ENCODE data around the gene PRDM7. TPM values are rescaled to one million over a fixed set of nuclear protein-coding genes. Genes with fewer than 3 reads are reported as not detected.

The PRDM7 gene
- polyA plus RNA-seq, 2 of the 4 experiments (the other 2 are of a cell fraction): not detected

DNA sequence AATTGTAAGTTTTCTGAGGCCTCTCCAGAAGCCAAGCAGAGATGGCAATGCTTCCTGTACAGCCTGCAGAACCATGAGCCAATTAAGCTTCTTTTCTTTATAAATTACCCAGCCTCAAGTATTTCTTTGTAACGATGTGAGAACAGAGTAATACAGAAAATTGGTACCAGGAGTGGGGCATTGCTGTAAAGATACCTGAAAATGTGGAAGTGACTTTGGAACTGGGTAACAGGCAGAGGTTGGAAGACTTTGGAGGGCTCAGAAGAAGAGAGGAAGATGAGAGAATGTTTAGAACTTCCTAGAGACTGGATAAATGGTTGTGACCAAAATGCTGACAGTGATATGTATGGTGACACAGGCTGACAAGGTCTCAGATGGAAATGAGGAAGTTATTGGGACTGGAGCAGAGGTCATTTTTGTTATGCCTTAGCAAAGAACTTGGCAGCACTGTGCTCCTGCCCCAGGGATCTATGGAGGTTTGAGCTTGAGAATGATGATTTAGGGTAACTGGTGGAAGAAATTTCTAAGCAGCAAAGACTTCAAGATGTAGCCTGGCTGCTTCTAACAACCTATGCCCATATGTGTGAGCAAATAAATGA lies 23.1 kb downstream of the PRDM7 start:
- Histone ChIP-seq H3K4me1 (peaks cover 8% of the 10 kb centered on the region; the same call in 1 of the 3 replicates), H3K4me2 (no peak overlapping the region), H3K4me3 (no peak overlapping the region), H3K27ac (no peak overlapping the region), H3K9me3 (peaks cover 30% of the 10 kb centered on the region)
- FAIRE-seq (no peak), ATAC-seq (no peak), DNase-seq (ENCODE audit: low read depth in 1 of 2, low spot score in 1 of 2) (no peak)
- CTCF ChIA-PET: interaction anchor here (2.5 kb wide), 1 partner anchor 28 kb away, joined by 12 read pairs; no protein-coding TSS in a partner anchor
- no peak for TF ChIP-seq JUNB (IDR thresholded peaks at IDR 0.05)
- TF ChIP-seq, protein P1, sequence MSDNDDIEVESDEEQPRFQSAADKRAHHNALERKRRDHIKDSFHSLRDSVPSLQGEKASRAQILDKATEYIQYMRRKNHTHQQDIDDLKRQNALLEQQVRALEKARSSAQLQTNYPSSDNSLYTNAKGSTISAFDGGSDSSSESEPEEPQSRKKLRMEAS (IDR thresholded peaks at IDR 0.05): no peak
- TF ChIP-seq HOXA7 (CRISPR knock-in tag; IDR thresholded peaks at IDR 0.05): no peak
- TF ChIP-seq NPAS2 (CRISPR knock-in tag; IDR thresholded peaks at IDR 0.05; ENCODE audit: borderline replicate concordance): no peak
- TF ChIP-seq NFE2L2 (conservative IDR thresholded peaks at IDR 0.05; ENCODE audit: low read length): no peak
- no peak for TF ChIP-seq EP300 (IDR thresholded peaks at IDR 0.05)
- TF ChIP-seq, protein P2, sequence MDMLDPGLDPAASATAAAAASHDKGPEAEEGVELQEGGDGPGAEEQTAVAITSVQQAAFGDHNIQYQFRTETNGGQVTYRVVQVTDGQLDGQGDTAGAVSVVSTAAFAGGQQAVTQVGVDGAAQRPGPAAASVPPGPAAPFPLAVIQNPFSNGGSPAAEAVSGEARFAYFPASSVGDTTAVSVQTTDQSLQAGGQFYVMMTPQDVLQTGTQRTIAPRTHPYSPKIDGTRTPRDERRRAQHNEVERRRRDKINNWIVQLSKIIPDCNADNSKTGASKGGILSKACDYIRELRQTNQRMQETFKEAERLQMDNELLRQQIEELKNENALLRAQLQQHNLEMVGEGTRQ (IDR thresholded peaks at IDR 0.05): no peak
- TF ChIP-seq ZFP36 (IDR thresholded peaks at IDR 0.05; ENCODE audit: borderline replicate concordance, partially characterized antibody): no peak
- TF ChIP-seq ZNF302 (CRISPR knock-in tag; IDR thresholded peaks at IDR 0.05): no peak
- TF ChIP-seq FOSB (CRISPR knock-in tag; IDR thresholded peaks at IDR 0.05): no peak
- no peak for TF ChIP-seq ZC3H11A (IDR thresholded peaks at IDR 0.05)
- no peak for TF ChIP-seq RARB (CRISPR knock-in tag; IDR thresholded peaks at IDR 0.05)
- TF ChIP-seq, protein P3, sequence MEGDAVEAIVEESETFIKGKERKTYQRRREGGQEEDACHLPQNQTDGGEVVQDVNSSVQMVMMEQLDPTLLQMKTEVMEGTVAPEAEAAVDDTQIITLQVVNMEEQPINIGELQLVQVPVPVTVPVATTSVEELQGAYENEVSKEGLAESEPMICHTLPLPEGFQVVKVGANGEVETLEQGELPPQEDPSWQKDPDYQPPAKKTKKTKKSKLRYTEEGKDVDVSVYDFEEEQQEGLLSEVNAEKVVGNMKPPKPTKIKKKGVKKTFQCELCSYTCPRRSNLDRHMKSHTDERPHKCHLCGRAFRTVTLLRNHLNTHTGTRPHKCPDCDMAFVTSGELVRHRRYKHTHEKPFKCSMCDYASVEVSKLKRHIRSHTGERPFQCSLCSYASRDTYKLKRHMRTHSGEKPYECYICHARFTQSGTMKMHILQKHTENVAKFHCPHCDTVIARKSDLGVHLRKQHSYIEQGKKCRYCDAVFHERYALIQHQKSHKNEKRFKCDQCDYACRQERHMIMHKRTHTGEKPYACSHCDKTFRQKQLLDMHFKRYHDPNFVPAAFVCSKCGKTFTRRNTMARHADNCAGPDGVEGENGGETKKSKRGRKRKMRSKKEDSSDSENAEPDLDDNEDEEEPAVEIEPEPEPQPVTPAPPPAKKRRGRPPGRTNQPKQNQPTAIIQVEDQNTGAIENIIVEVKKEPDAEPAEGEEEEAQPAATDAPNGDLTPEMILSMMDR (IDR thresholded peaks at IDR 0.05): no peak
- TF ChIP-seq, protein P4, sequence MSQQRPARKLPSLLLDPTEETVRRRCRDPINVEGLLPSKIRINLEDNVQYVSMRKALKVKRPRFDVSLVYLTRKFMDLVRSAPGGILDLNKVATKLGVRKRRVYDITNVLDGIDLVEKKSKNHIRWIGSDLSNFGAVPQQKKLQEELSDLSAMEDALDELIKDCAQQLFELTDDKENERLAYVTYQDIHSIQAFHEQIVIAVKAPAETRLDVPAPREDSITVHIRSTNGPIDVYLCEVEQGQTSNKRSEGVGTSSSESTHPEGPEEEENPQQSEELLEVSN (IDR thresholded peaks at IDR 0.05; ENCODE audit: borderline replicate concordance, low read depth): no peak
- POLR2A ChIA-PET: no interaction called here
- 4% methylated on average over 1 of the region's 1 CpG for WGBS (ENCODE audit: missing lambda C conversion rate)

DNA sequence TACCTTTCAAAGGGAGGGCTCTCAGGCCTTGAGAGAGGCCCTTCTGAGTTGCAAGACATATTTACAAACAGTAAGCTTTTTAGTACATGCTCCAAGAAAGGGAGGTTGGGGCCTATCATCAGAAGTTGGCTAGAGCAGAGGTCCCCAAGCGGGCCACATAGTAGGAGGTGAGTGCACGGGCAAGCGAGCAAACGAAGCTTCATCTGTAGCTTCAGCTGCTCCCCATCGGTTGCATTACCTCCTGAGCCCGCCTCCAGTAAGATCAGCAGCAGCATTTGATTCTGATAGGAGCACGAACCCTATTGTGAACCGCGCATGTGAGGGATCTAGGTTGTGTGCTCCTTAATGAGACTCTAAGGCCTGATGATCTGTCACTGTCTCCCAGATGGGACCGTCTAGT lies 26.2 kb downstream of the PRDM7 start:
- Histone ChIP-seq H3K27ac (no peak overlapping the region), H3K4me3 (no peak overlapping the region), H3K4me1 (peaks cover 13% of the 10 kb centered on the region), H3K4me2 (no peak overlapping the region), H3K9me3 (peaks cover 29% of the 10 kb centered on the region)
- DNase-seq (ENCODE audit: low read depth in 1 of 2, low spot score in 1 of 2) (no peak), FAIRE-seq (no peak), ATAC-seq (no peak)
- ChIA-PET POLR2A (no interaction called here), CTCF (interaction anchor here (0.6 to 1.7 kb wide), 3 partner anchors 9 to 33 kb away, joined by 3 to 5 read pairs (median 3); no protein-coding TSS in a partner anchor)
- whole genome bisulfite sequencing (ENCODE audit: missing lambda C conversion rate): 85% methylated on average over 10 of the region's 10 CpGs
- TF ChIP-seq NR3C1 (IDR thresholded peaks at IDR 0.05): no peak
- TF ChIP-seq MAFK (IDR thresholded peaks at IDR 0.05; ENCODE audit: partially characterized antibody): no peak
- TF ChIP-seq FOSL2 (IDR thresholded peaks at IDR 0.05): no peak
- no peak for TF ChIP-seq FOSL2 (CRISPR knock-in tag; IDR thresholded peaks at IDR 0.05)
- no peak for TF ChIP-seq FOSB (CRISPR knock-in tag; IDR thresholded peaks at IDR 0.05)
- TF ChIP-seq, protein P5, sequence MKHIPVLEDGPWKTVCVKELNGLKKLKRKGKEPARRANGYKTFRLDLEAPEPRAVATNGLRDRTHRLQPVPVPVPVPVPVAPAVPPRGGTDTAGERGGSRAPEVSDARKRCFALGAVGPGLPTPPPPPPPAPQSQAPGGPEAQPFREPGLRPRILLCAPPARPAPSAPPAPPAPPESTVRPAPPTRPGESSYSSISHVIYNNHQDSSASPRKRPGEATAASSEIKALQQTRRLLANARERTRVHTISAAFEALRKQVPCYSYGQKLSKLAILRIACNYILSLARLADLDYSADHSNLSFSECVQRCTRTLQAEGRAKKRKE (CRISPR knock-in tag; IDR thresholded peaks at IDR 0.05; ENCODE audit: low read depth): no peak
- no peak for TF ChIP-seq KDM5A (IDR thresholded peaks at IDR 0.05)
- no peak for TF ChIP-seq HDAC2 (IDR thresholded peaks at IDR 0.05)
- TF ChIP-seq POLR2AphosphoS2 (conservative IDR thresholded peaks at IDR 0.05; ENCODE audit: low read length): no peak
- no peak for TF ChIP-seq RAD21 (conservative IDR thresholded peaks at IDR 0.05 in 1 of 2, IDR thresholded peaks at IDR 0.05 in 1 of 2)
- TF ChIP-seq EP300 (IDR thresholded peaks at IDR 0.05): no peak
- TF ChIP-seq, protein P6, sequence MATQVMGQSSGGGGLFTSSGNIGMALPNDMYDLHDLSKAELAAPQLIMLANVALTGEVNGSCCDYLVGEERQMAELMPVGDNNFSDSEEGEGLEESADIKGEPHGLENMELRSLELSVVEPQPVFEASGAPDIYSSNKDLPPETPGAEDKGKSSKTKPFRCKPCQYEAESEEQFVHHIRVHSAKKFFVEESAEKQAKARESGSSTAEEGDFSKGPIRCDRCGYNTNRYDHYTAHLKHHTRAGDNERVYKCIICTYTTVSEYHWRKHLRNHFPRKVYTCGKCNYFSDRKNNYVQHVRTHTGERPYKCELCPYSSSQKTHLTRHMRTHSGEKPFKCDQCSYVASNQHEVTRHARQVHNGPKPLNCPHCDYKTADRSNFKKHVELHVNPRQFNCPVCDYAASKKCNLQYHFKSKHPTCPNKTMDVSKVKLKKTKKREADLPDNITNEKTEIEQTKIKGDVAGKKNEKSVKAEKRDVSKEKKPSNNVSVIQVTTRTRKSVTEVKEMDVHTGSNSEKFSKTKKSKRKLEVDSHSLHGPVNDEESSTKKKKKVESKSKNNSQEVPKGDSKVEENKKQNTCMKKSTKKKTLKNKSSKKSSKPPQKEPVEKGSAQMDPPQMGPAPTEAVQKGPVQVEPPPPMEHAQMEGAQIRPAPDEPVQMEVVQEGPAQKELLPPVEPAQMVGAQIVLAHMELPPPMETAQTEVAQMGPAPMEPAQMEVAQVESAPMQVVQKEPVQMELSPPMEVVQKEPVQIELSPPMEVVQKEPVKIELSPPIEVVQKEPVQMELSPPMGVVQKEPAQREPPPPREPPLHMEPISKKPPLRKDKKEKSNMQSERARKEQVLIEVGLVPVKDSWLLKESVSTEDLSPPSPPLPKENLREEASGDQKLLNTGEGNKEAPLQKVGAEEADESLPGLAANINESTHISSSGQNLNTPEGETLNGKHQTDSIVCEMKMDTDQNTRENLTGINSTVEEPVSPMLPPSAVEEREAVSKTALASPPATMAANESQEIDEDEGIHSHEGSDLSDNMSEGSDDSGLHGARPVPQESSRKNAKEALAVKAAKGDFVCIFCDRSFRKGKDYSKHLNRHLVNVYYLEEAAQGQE (IDR thresholded peaks at IDR 0.05): no peak
- TF ChIP-seq HOXB5 (CRISPR knock-in tag; IDR thresholded peaks at IDR 0.05): no peak
- no peak for TF ChIP-seq TFCP2L1 (CRISPR knock-in tag; IDR thresholded peaks at IDR 0.05)
- no peak for TF ChIP-seq HOXB13 (CRISPR knock-in tag; IDR thresholded peaks at IDR 0.05; ENCODE audit: low read depth)
